Liver (tissue), 9 donors: ENCODE measurements around the gene APOL2. TPM values are rescaled to one million over a fixed set of nuclear protein-coding genes. Genes with fewer than 3 reads are reported as not detected.

Experiments
- DNase-seq: peaks from one replicate; pipeline ENCODE4 v3.0.0-alpha.2; 2017; ENCODE audit warnings: low spot score
- H3K27ac ChIP-seq, 2 donors: one replicate each; pipeline ENCODE4 v1.7.0; 2013; ENCODE audit warnings: inconsistent platforms in 2 of 2, low read length in 2 of 2, control low read depth in 1 of 2, low read depth in 1 of 2, mild to moderate bottlenecking in 1 of 2
- H3K27me3 ChIP-seq, 4 donors: one replicate each; pipeline versions ENCODE4 v1.6.1 to v1.7.0; 2013; ENCODE audit warnings: low read length in 3 of 4, inconsistent platforms in 1 of 4, mild to moderate bottlenecking in 1 of 4, moderate library complexity in 1 of 4; ENCODE audit not compliant: control insufficient read depth in 4 of 4, insufficient read depth in 4 of 4
- H3K36me3 ChIP-seq, 4 donors: one replicate each; pipeline versions ENCODE4 v1.6.1 to v1.7.0; 2013; ENCODE audit warnings: low read length in 3 of 4, mild to moderate bottlenecking in 3 of 4, low read depth in 1 of 4, moderate library complexity in 1 of 4; ENCODE audit not compliant: control insufficient read depth in 4 of 4, insufficient read depth in 3 of 4
- H3K4me1 ChIP-seq, 4 donors: one replicate each; pipeline versions ENCODE4 v1.6.1 to v1.7.0; 2013; ENCODE audit warnings: low read length in 3 of 4, mild to moderate bottlenecking in 3 of 4, moderate library complexity in 1 of 4; ENCODE audit not compliant: control insufficient read depth in 4 of 4, insufficient read depth in 4 of 4
- H3K4me3 ChIP-seq, 3 donors: one replicate each; pipeline versions ENCODE4 v1.6.1 to v1.7.0; 2013; ENCODE audit warnings: low read length in 3 of 3, control low read depth in 1 of 3, low read depth in 1 of 3, mild to moderate bottlenecking in 1 of 3
- H3K9ac ChIP-seq, 2 donors: one replicate each; pipeline ENCODE4 v1.7.0; 2013; ENCODE audit warnings: low read length in 2 of 2, mild to moderate bottlenecking in 2 of 2, moderate library complexity in 2 of 2, control low read depth in 1 of 2, low read depth in 1 of 2
- H3K9me3 ChIP-seq, 4 donors: one replicate each; pipeline versions ENCODE4 v1.6.1 to v1.7.0; 2013; ENCODE audit warnings: low read length in 3 of 4; ENCODE audit not compliant: control insufficient read depth in 4 of 4
- ATF3 ChIP-seq: IDR thresholded peaks from 2 replicates; pipeline ENCODE4 v1.6.1; 2016; ENCODE audit warnings: antibody characterized with exemption
- CTCF ChIP-seq: fragments of 150-350 bp; IDR thresholded peaks from 2 replicates; pipeline ENCODE4 v1.5.1; 2017; ENCODE audit warnings: improper control_type of control experiment, low read depth, low read length; ENCODE audit not compliant: missing input control
- EGR1 ChIP-seq, 2 donors: IDR thresholded peaks; 2 replicates each; pipeline ENCODE4 v1.6.1; 2016 to 2018; ENCODE audit warnings: antibody characterized with exemption in 2 of 2, low read depth in 2 of 2
- FOXA1 ChIP-seq: IDR thresholded peaks from 2 replicates; pipeline ENCODE4 v1.6.1; 2016; ENCODE audit warnings: antibody characterized with exemption
- GABPA ChIP-seq, 2 donors: IDR thresholded peaks in 1 of 2; conservative IDR thresholded peaks in 1 of 2; 2 replicates each; pipeline ENCODE4 v1.6.1; 2016; ENCODE audit warnings: antibody characterized with exemption in 2 of 2, mild to moderate bottlenecking in 1 of 2, moderate library complexity in 1 of 2
- HNF4G ChIP-seq: IDR thresholded peaks from 2 replicates; pipeline ENCODE4 v1.6.1; 2016; ENCODE audit warnings: antibody characterized with exemption
- MAX ChIP-seq: IDR thresholded peaks from 2 replicates; pipeline ENCODE4 v1.6.1; 2016; ENCODE audit warnings: antibody characterized with exemption
- NR2F2 ChIP-seq: IDR thresholded peaks from 2 replicates; pipeline ENCODE4 v1.6.1; 2016; ENCODE audit warnings: antibody characterized with exemption
- REST ChIP-seq: IDR thresholded peaks from 2 replicates; pipeline ENCODE4 v1.6.1; 2016; ENCODE audit warnings: antibody characterized with exemption, mild to moderate bottlenecking
- RXRA ChIP-seq, 2 donors: IDR thresholded peaks; 2 replicates each; pipeline ENCODE4 v1.6.1; 2017 to 2018; ENCODE audit warnings: antibody characterized with exemption in 2 of 2, mild to moderate bottlenecking in 1 of 2
- SP1 ChIP-seq: IDR thresholded peaks from 2 replicates; pipeline ENCODE4 v1.6.1; 2018; ENCODE audit warnings: antibody characterized with exemption, mild to moderate bottlenecking
- TAF1 ChIP-seq: conservative IDR thresholded peaks from 2 replicates; pipeline ENCODE4 v1.6.1; 2016; ENCODE audit warnings: antibody characterized with exemption, mild to moderate bottlenecking
- YY1 ChIP-seq: IDR thresholded peaks from 2 replicates; pipeline ENCODE4 v1.6.1; 2016; ENCODE audit warnings: antibody characterized with exemption, mild to moderate bottlenecking
- WGBS: extraction: QIAGEN DNeasy Blood & Tissue Kit; methylation state at CpG from one replicate; pipeline ENCODE4 v1.1.7; 2013; 5-methylcytosine and 5-hydroxymethylcytosine counted together
- polyA plus RNA-seq, 2 donors: library from polyadenylated mRNA; stranded (reverse) in 1 of 2; unstranded in 1 of 2; fragments of 200-250 nt in 1 of 2; fragments of >200 nt in 1 of 2; fragmentation: Nextera tagmentation in 1 of 2; extraction: Ambion mirVana in 1 of 2; gene quantifications; one replicate each; pipeline versions ENCODE4 v1.2.1 to v1.2.3, GENCODE V29; 2013 to 2015
- total RNA-seq, 2 donors: library from RNA; depleted of rRNA; stranded (reverse); fragments of >200 nt; gene quantifications; one replicate each; pipeline ENCODE4 v1.2.3, GENCODE V29; 2014
- donor health status: healthy.
- donor health status: healthy.
- donor health status: healthy.
- donor health status: healthy.
- donor health status: healthy.

The APOL2 gene
- total and polyA plus RNA-seq, 4 donors = 14.3 to 77.2 (median 21.7) TPM

GRCh38 chr22:36244522-36245391 lies 5.4 kb upstream of the APOL2 start (continued):
- no peak for TF ChIP-seq MAX
- TF ChIP-seq TAF1 = no peak
- no peak for TF ChIP-seq REST

- Histone ChIP-seq H3K4me3 (no peak overlapping the region), H3K27ac (no peak overlapping the region), H3K4me1 (peaks cover 6 to 31% (median 17%) of the 10 kb centered on the region in 4 donors), H3K9me3 (no peaks in the 10 kb centered on the region), H3K36me3 (no peaks in the 10 kb centered on the region), H3K9ac (no peak overlapping the region), H3K27me3 (no peaks in the 10 kb centered on the region)
- no peak for DNase-seq
- TF ChIP-seq REST = no peak
- TF ChIP-seq TAF1 = no peak
- no peak for TF ChIP-seq NR2F2
- no peak for TF ChIP-seq HNF4G
- no peak for TF ChIP-seq YY1
- no peak for TF ChIP-seq RXRA (IDR thresholded peaks at IDR 0.05)
- TF ChIP-seq FOXA1 = no peak
- no peak for TF ChIP-seq CTCF
- WGBS = 88% methylated on average over 5 of the region's 5 CpGs
Observed at GRCh38 chr22:36243986-36244385, 4.7 kb upstream of the APOL2 start.

GRCh38 chr22:36239150-36239400 lies 252 bp downstream of the APOL2 start:
- Histone ChIP-seq H3K27me3 (no peaks in the 10 kb centered on the region), H3K36me3 (peaks cover 0 to 7% (median 3%) of the 10 kb centered on the region in 4 donors), H3K4me1 (peaks cover 7 to 43% (median 36%) of the 10 kb centered on the region in 4 donors), H3K4me3 (peak overlapping the region; percentile 82 to 97 (median 94)), H3K9me3 (no peaks in the 10 kb centered on the region), H3K27ac (peak overlapping the region; percentile 80 to 82), H3K9ac (peak overlapping the region; percentile 96 to 99)
- DNase-seq = no peak
- WGBS = 0% methylated on average over 4 of the region's 4 CpGs
- no peak for TF ChIP-seq FOXA1
- TF ChIP-seq ATF3 = no peak
- TF ChIP-seq GABPA (IDR thresholded peaks at IDR 0.05 in 1 of 2, conservative IDR thresholded peaks at IDR 0.05 in 1 of 2) = no peak
- TF ChIP-seq NR2F2 = no peak
- TF ChIP-seq SP1 = no peak
- TF ChIP-seq EGR1 (IDR thresholded peaks at IDR 0.05; ENCODE audit: low read depth in 2 of 2) = no peak
- TF ChIP-seq CTCF = no peak
